Loucy (cell line): ENCODE results near the gene SGPP1.

ENCODE experiments used
- H2AFZ ChIP-seq: fragments of 200-600 bp; sonication (generic); 2 replicates; pipeline ENCODE4 v1.6.0; 2016; ENCODE audit warnings: antibody characterized with exemption, mild to moderate bottlenecking, low read length, moderate library complexity
- H3F3A ChIP-seq: fragments of 200-600 bp; 2 replicates; pipeline ENCODE4 v1.6.0; 2016; ENCODE audit warnings: antibody characterized with exemption, low read depth, mild to moderate bottlenecking
- H3K27me3 ChIP-seq: fragments of 200-600 bp; sonication (generic); 2 replicates; pipeline ENCODE4 v1.6.1; 2014; ENCODE audit warnings: low read length, mild to moderate bottlenecking; ENCODE audit not compliant: insufficient read depth, poor library complexity, severe bottlenecking
- H3K36me3 ChIP-seq: fragments of 200-600 bp; sonication (generic); 2 replicates; pipeline ENCODE4 v1.6.1; 2016; ENCODE audit warnings: low read length; ENCODE audit not compliant: insufficient read depth
- H3K4me1 ChIP-seq: fragments of 200-600 bp; sonication (generic); 2 replicates; pipeline ENCODE4 v1.5.1; 2014; ENCODE audit warnings: low read length, mild to moderate bottlenecking; ENCODE audit not compliant: insufficient read depth, poor library complexity, severe bottlenecking
- H3K4me2 ChIP-seq: fragments of 200-600 bp; sonication (generic); 2 replicates; pipeline ENCODE4 v1.6.0; 2014; ENCODE audit warnings: antibody characterized with exemption, low read length, low read depth, mild to moderate bottlenecking; ENCODE audit not compliant: poor library complexity, severe bottlenecking
- H3K4me3 ChIP-seq: fragments of 200-600 bp; sonication (generic); 2 replicates; pipeline ENCODE4 v1.5.1; 2014; ENCODE audit warnings: low read length, mild to moderate bottlenecking, mixed read lengths; ENCODE audit not compliant: poor library complexity, severe bottlenecking
- H3K79me2 ChIP-seq: fragments of 200-600 bp; sonication (generic); 2 replicates; pipeline ENCODE4 v1.6.1; 2014; ENCODE audit warnings: low read length; ENCODE audit not compliant: insufficient read depth
- H3K9ac ChIP-seq: fragments of 200-600 bp; sonication (generic); 2 replicates; pipeline ENCODE4 v1.6.0; 2014; ENCODE audit warnings: mild to moderate bottlenecking, low read depth, low read length, moderate library complexity; ENCODE audit not compliant: poor library complexity, severe bottlenecking
- H3K9me2 ChIP-seq: fragments of 200-600 bp; sonication (generic); replicated peaks from 2 replicates; pipeline ENCODE4 v1.6.1; 2016; ENCODE audit warnings: low read depth, low read length, mixed read lengths
- H3K9me3 ChIP-seq: fragments of 200-600 bp; sonication (generic); 2 replicates; pipeline ENCODE4 v1.6.1; 2014; ENCODE audit warnings: mild to moderate bottlenecking, antibody characterized with exemption, low read length, low read depth; ENCODE audit not compliant: insufficient read depth
- H4K20me1 ChIP-seq: fragments of 200-600 bp; sonication (generic); 2 replicates; pipeline ENCODE4 v1.6.0; 2014; ENCODE audit warnings: antibody characterized with exemption, low read length, mild to moderate bottlenecking; ENCODE audit not compliant: insufficient read depth, poor library complexity, severe bottlenecking
- CTCF ChIP-seq: fragments of 200-600 bp; sonication (generic); conservative IDR thresholded peaks from 2 replicates; pipeline ENCODE4 v1.5.1; 2014; ENCODE audit warnings: mild to moderate bottlenecking, antibody characterized with exemption, low read length
- EZH2phosphoT487 ChIP-seq: fragments of 200-600 bp; IDR thresholded peaks from 2 replicates; pipeline ENCODE4 v1.6.1; 2018; ENCODE audit warnings: antibody characterized with exemption, mild to moderate bottlenecking, moderate library complexity, borderline replicate concordance

The SGPP1 gene

GRCh38 chr14:63770187-63770807, 42.4 kb upstream of the SGPP1 start:
- no peaks in the 10 kb centered on the region for H3K9me2 ChIP-seq
- no peaks in the 10 kb centered on the region for H3K4me1 ChIP-seq
- no peak overlapping the region for H3K4me2 ChIP-seq
- no peak for TF ChIP-seq EZH2phosphoT487
- TF ChIP-seq CTCF = peak; percentile 83
- H3K4me3 ChIP-seq = no peak overlapping the region
- H4K20me1 ChIP-seq = no peaks in the 10 kb centered on the region
- no peaks in the 10 kb centered on the region for H3K9me3 ChIP-seq
- H3K36me3 ChIP-seq = no peaks in the 10 kb centered on the region
- no peaks in the 10 kb centered on the region for H3K27me3 ChIP-seq
- no peaks in the 10 kb centered on the region for H3K79me2 ChIP-seq
- no peak overlapping the region for H3K9ac ChIP-seq
- H2AFZ ChIP-seq = no peak overlapping the region
- H3F3A ChIP-seq = no peaks in the 10 kb centered on the region

- H3K79me2 ChIP-seq = no peaks in the 10 kb centered on the region
- H3K9me2 ChIP-seq = no peaks in the 10 kb centered on the region
- H2AFZ ChIP-seq = no peak overlapping the region
- H4K20me1 ChIP-seq = no peaks in the 10 kb centered on the region
- no peaks in the 10 kb centered on the region for H3K36me3 ChIP-seq
- no peak overlapping the region for H3K4me2 ChIP-seq
- no peak overlapping the region for H3K4me3 ChIP-seq
- H3K9me3 ChIP-seq = no peaks in the 10 kb centered on the region
- H3K27me3 ChIP-seq = no peaks in the 10 kb centered on the region
- no peaks in the 10 kb centered on the region for H3K4me1 ChIP-seq
- no peak overlapping the region for H3K9ac ChIP-seq
- no peaks in the 10 kb centered on the region for H3F3A ChIP-seq
- TF ChIP-seq CTCF (no peak), EZH2phosphoT487 (no peak)
Observed at GRCh38 chr14:63766611-63767010, 38.7 kb upstream of the SGPP1 start.

GRCh38 chr14:63764620-63765139, 36.8 kb upstream of the SGPP1 start:
- H3K4me2 ChIP-seq = no peak overlapping the region
- H3F3A ChIP-seq = no peaks in the 10 kb centered on the region
- no peaks in the 10 kb centered on the region for H3K27me3 ChIP-seq

More at GRCh38 chr14:63764620-63765139, 36.8 kb upstream of the SGPP1 start:
- H4K20me1 ChIP-seq = no peaks in the 10 kb centered on the region
- no peak for TF ChIP-seq CTCF
- no peak overlapping the region for H3K4me3 ChIP-seq
- H2AFZ ChIP-seq = no peak overlapping the region
- no peaks in the 10 kb centered on the region for H3K79me2 ChIP-seq
- H3K9me2 ChIP-seq = no peaks in the 10 kb centered on the region
- H3K9me3 ChIP-seq = no peaks in the 10 kb centered on the region
- H3K36me3 ChIP-seq = no peaks in the 10 kb centered on the region
- peaks cover 4% of the 10 kb centered on the region for H3K4me1 ChIP-seq
- H3K9ac ChIP-seq = no peak overlapping the region
